Adrenal gland (tissue), 5 donors: ENCODE data around the gene ECT2.

Source experiments
- CTCF ChIP-seq, 6 experiments: fragments of 450-650 bp in 4 of 6; fragments of 200-600 bp in 2 of 6; sonication (generic) in 1 of 6; IDR thresholded peaks; 1 replicate in 5 of 6; 2 replicates in 1 of 6; pipeline versions ENCODE4 v1.5.1 to v1.8.0; 2016 to 2021; ENCODE audit warnings: antibody characterized with exemption in 6 of 6, mild to moderate bottlenecking in 2 of 6, moderate library complexity in 1 of 6
- POLR2A ChIP-seq, 2 donors: fragments of 450-650 bp; IDR thresholded peaks; one replicate each; pipeline ENCODE4 v1.6.1; 2017; ENCODE audit warnings: antibody characterized with exemption in 2 of 2, mild to moderate bottlenecking in 2 of 2, moderate library complexity in 1 of 2
- donor health status: DM: no; HTN: no; CAD: no.

- no peak for TF ChIP-seq POLR2A (IDR thresholded peaks at IDR 0.05)
- no peak for TF ChIP-seq CTCF (IDR thresholded peaks at IDR 0.05)
Observed at GRCh38 chr3:172800156-172800555, 49.6 kb downstream of the ECT2 start.
